Superior temporal gyrus (tissue), 1 donor: ENCODE data around the gene CDKN2AIPNL.
A peak's percentile ranks its signal among the peaks of the same experiment; 100 is the strongest.
"Not testable (repeated sequence)": the region's sequence is repeated elsewhere in the genome, so short reads cannot be mapped to it uniquely, and the experiment has no call there.

ENCODE experiments used
- DNase-seq: peaks from one replicate; pipeline ENCODE4 v3.0.0-alpha.2; 2016; ENCODE audit errors: extremely low spot score

The CDKN2AIPNL gene

DNA sequence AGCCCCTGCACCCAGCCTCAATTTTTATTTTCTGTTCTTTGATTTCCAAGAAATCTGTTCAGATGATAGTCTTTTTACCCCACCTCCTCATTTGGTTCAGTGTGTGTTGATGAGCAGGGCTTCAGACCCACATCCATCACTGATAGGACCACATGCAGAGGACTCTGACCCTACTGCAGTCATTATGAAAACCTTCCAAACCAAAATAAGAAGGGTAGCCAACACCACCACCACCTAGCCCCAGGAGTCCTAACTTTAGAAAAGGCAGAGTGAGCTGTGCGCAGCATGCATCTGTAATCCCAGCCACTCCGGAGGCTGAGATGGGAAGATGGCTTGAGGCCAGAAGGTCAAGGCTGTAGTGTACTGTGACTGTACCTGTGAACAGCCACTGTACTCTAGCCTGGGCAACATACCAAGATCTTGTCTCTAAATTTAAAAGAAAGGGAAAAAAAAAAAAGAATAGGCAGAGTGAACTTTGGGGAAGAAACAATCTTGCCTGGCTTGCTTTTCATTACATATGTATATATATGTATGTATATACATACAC is 13.0 kb downstream of the CDKN2AIPNL start:
- no peak for DNase-seq

DNA sequence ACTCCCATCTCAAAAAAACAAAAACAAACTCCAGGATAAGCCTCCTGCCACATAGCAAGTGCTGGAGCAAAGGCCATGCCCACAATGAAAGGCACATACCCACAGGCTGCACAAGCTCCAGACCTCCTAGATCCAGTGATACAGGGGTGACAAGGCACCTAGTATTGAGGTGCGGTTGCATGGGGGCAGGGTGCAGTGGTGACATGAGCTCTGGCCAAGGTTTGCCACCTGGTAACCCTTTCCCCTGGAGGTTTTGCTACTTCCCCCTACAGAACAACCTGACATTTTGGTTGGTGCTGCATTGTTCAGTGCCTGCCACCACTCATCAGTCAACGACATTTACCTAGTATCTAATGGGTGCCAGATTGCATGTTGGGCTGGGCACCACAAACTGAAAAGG is 14.5 kb downstream of the CDKN2AIPNL start:
- no peak for DNase-seq

DNA sequence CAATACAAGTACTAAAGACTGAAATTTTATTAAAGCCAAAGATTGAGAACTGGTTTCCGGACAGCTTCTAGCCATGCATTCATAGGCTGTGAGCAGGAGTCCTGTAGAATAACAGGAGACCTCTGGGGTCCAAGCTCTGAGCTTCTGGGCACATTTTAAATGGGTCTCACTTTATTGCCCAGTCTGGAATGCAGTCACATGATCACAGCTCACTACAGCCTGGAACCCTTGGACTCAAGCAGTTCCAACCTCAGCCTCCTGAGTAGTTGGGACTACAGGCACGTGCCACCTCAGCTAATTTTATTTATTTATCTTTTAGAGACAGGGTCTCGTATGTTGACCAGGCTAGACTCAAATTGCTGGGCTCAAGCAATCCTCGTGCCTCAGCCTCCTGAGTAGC is 15.4 kb downstream of the CDKN2AIPNL start:
- no peak for DNase-seq

DNA sequence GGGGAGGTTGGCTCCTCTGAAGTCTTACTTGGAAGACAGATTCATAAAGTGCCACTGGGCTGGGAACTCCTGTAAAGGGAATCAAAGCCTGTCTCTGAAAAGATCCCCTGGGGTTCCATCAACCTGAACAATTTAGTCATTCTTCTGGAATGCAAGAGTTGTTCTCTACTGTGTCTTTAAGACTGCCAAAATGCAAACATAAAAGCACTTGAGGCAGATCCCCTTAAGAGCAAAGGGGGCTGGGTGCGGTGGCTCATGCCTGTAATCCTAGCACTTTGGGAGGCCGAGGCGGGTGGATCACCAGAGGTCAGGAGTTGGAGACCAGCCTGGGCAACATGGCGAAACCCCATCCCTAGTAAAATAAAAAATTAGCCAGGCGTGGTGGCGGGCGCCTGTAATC is 16.7 kb downstream of the CDKN2AIPNL start:
- DNase-seq, result no peak

DNA sequence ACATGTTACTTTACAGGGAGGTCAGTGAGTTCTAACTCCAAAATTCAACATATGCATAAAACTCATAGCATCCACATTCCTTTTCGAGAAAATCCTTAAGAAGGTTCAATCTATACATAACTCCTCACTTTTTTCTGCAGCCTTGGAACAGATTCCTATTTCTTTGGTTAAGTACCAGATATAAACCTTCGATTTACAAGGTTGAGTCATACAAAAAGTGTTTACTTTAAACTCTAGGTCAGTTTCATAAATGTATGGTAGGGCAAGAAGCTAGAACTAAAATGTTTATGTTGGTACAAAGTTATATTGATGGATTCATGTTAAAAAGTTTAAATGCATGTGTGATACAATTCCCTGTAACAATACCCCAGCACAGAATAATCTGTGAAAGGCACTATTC is 19.4 kb downstream of the CDKN2AIPNL start:
- no peak for DNase-seq

DNA sequence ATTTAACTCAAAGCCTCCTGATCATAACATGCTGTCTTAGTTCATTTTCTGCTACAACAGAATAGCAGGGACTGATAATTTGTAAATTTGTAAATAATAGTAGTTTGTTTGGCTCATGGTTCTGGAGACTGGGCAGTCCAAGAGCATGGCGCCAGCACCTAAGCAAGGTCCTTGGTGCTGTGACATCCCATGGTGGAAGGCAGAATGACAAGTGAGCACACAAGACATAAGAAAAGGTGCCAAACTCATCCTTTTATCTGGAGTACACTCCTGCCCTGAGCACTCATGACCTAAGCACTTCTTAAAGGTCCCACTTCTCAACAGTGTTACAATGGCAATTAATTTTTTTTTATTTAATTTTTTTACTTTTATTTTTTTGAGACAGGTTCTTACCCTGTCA is 24.2 kb downstream of the CDKN2AIPNL start:
- DNase-seq, result no peak

DNA sequence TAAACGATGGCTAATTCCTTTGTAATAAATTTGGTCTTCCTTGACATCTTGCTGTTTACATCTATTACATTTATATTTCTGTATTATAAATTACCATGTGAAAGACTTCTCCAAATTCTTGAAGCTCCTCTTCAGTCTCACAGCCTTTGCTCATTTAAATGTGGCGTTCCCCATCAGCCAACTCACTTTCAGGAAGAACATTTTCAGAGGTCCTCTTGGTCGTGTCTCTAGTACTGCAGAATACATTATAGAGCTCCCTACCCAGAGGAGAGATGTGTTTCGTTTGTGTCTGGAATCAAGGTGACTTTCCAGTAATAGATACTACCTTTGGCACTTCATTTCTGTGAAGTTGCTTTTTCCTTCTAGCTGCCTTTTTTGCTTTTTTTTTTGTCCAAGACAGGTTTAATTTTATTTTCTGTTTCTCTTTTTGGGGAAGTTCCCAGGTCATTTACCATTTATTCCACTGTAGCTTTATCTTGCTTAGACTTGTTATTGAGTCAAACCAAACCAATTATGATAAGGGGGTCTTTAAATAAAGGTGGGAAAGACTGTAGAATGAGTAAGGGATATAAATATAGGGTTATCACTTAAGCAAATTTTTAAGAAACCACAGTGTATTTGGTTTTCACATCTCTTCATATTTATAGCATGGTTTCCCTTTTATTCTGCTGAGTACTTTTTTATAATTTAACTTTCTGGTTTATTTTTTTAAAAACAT is 27.5 kb downstream of the CDKN2AIPNL start:
- no peak for DNase-seq

DNA sequence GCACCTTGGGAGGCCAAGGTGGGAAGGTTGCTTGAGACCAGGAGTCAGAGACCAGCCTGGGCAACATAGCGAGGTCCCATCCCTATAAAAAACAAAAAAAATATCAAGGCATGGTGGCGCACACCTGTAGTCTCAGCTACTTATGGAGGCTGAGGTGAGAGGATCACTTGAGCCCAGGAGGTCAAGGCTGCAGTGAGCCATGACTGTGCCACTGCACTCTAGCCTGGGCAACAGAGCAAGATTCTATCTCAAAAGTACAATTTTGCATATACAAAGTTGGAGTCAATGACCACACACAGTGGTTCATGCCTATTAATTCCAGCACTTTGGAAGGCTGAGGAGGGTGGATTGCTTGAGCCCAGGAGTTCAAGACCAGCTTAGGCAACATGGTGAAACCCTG is 29.5 kb downstream of the CDKN2AIPNL start:
- DNase-seq, result not testable (repeated sequence)

DNA sequence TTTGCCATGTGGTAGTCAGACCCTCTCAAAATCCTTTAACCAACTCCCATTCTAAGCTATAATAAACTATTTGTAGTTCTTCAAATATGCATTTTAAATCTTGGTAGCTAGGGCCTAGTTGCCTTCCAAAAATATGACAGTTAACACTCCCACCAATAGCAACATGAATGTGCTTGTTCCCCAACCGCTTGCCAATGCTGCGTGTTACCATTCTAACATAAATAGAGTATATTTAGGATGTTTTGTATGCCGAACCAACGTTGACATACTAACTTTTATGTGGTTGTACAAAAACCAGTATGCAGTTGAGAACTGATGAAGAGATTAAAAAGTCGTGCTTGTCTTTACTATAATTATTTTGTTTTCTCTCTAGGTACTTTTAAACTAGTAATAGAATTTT is 31.3 kb downstream of the CDKN2AIPNL start:
- peak; percentile 39 for DNase-seq

DNA sequence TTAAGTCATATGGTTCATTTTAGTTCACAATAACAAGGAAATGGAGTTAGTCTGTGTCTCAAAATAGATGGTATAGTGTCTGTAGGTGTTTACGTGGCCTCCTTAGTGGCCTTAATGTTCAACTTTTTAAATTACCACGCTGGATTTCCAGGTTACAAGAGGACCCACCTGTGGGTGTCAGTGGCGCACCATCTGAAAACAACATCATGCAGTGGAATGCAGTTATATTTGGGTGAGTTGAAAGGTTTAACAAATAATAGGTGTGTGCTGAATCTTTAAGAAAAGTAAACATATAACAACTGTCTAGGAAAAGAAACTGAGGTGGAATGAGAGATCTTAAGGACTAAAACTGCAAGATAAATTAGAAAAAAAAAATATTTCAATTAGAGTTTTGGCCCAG is 37.4 kb downstream of the CDKN2AIPNL start:
- no peak for DNase-seq

DNA sequence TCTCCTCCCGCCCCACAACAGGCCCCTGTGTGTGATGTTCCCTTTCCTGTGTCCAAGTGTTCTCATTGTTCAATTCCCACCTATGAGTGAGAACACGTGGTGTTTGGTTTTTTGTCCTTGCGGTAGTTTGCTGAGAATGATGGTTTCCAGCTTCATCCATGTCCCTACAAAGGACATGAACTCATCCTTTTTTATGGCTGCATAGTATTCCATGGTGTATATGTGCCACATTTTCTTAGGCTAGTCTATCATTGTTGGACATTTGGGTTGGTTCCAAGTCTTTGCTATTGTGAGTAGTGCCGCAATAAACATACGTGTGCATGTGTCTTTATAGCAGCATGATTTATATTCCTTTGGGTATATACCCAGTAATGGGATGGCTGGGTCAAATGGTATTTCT is 38.0 kb downstream of the CDKN2AIPNL start:
- not testable (repeated sequence) for DNase-seq

DNA sequence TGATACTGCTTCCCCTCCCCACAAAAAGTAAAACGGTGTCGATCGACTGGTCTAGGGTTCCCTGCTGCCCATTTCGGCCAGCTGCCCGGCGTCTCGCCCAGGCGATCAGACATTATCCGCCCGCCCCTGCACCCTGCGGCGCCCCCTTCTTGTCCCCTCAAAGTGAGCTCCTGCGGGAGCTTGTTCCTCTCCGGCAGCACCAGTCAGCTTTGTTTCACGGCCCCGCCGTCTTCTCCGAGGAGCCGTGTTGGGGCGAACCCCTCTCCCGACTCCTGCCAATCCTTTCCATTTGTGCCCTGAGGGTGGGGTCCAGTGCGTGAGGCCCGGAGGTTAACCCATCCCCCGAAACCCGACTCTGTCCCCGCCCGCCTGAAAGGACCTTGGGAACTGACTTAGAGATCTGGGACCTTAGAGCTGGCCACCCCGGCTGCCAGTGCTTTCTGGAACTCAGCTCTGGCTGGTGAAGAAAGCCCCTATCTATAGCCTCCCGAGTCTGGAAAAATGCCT is 39.8 kb downstream of the CDKN2AIPNL start:
- DNase-seq, result peak; percentile 43

DNA sequence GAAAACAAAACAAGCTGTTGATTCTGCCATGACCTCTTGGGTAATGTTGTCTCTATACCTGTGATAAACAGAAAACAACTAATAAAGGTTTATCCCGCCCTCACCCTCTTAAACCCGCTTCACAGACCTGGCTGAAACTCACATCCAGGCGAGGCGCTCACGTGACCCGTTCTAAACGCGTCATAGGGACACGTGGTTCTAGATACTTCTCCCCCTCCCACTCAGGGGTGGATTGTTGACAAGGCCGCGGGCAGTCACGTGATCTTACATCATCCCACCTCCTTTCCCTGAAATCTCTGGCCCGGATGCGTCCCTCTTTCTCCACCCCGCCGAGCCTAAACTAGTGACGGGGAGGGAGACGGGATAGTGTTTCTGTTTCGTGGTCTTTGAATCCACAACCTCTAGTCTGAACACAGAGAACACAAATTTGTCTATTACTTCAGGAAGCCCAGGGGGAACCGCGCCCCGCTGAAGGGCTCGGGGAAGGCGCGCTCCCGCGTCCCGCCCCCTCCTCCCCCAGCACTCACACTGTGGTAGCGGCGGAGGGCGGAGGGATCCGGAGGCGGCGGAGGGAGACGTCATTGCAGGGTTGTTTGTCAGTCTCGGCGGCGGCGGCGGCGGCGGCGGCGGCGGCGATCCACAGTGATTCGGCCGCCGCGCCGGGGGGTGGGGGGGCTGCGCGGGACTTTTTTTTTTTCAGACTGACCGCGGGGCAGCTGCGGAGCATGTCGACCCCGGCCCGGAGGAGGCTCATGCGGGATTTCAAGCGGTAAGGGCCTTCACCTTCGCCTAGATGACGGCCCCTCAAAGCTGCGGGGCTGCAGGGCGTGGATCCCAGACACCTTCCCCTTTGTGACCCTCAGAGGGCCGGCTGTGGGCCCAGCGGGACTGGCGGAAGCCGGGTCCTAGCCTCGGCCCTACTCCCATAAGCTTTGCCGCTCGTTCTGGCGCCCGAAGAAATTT is 40.5 kb downstream of the CDKN2AIPNL start, which contains the start of gene UBE2B:
Gene UBE2B, plus strand, starts transcription at position 699 of the 963 bp plus-strand sequence. Its CDS starts 27 bp downstream, at position 726.
- peak; percentile 100 for DNase-seq

DNA sequence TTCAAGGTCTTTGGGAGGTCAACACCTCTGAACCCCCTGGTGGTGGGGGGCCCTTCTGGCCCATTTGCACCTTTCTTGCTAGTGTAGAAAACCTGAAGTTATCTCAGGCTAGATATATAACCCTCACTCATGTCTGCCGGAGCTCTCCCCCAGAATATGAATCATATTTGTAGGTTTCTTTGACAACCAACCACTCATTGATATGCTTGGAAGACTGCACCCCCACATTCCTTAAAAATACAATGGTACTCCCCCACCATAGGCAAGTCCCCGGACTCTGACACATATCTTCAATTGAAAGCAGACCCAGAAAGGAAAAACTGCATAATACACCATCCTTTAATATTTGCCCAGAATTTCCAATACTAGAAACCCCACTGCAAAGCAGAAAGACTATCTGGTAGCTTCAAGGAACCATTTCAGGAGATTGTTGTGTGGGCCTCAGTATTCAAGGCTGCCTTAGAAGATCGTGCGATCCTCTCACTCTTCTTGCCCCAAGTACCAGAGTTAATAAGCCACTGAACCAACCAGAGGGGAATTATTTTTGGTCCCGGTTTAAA is 41.3 kb downstream of the CDKN2AIPNL start:
- peak; percentile 22 for DNase-seq

DNA sequence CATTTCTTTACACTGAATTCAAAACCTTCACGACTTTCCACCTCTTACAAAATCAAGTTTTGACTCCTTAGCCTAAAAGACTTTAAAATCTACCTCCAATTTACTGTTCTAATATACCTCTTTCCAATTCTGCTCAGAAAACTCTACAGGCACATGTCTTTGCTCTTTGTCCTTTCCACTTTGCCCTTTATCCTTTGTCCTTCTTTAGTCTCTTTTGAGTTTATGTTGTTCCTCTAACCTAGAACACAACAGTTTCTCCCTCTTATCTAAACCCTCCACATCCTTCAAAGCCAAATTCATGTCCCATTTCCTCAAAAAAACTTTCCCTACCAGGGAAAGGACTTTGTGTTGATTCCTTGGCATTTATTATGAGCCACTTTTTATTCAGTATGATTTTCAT is 46.1 kb downstream of the CDKN2AIPNL start:
- DNase-seq, result no peak

DNA sequence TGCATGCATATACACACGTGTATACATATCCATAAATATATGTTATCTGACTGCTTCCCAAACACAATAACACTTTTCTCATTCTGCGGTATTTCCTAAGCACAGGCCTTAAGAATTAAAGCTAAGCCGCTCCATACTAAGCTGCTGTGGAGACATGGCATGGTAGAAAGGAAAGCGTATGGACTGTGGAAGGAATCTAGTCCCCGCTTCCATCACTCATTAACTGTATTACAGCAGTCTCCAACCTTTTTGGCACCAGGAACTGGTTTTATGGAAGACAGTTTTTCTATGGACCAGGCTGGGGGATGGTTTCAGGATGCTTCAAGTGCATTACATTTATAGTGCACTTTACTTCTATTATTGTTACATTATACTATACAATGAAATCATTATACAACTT is 56.0 kb downstream of the CDKN2AIPNL start:
- DNase-seq, result no peak
